ENCODE results near the gene MBNL2. TPM values are rescaled to one million over a fixed set of nuclear protein-coding genes. Genes with fewer than 3 reads are reported as not detected.

MBNL2 gene
- total and polyA plus RNA-seq, 2 of the 13 experiments (the other 11 are each of a cell fraction or from before 2014, with no cell fraction given) = 30.8 to 59.0 TPM

DNA sequence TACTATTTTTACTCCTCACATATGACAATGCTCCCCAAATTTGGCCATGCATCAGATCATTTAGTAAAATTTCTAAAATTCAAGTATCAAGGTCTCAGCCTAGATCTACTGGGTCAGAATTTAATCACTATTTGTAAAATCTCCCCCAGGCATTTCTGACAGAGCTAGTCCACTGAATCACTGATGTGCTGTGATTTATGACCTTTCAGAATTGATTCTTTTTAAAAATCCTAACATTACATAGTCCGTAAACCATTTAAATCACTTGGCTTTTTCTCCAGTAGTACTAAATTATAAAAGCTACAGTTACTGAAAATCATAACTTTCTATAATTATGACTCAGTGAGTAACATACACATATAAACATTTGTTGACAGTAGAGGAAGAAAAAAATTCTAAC, 119.0 kb downstream of the MBNL2 start:
- DNase-seq (ENCODE audit: low spot score) = no peak
- Histone ChIP-seq H2AFZ (ENCODE audit: low read length) (no peak overlapping the region), H3K79me2 (ENCODE audit: insufficient read depth, low read length) (peaks cover 6% of the 10 kb centered on the region), H3K4me2 (ENCODE audit: low read depth, low read length) (no peak overlapping the region), H3K27ac (ENCODE audit: extremely low read length, insufficient read depth, low read length) (no peak overlapping the region), H3K4me3 (replicated peaks in 1 of 3; ENCODE audit: insufficient read depth in 1 of 3, low read depth in 2 of 3, low read length in 3 of 3) (no peak overlapping the region), H3K27me3 (ENCODE audit: control insufficient read depth in 1 of 2, insufficient read depth in 2 of 2, low read length in 2 of 2) (no peaks in the 10 kb centered on the region), H3K36me3 (replicated peaks in 1 of 2; ENCODE audit: control insufficient read depth in 1 of 2, insufficient read depth in 2 of 2, low read length in 2 of 2) (peaks cover 25 to 66% of the 10 kb centered on the region in 2 experiments), H3K9me3 (ENCODE audit: low read length) (no peaks in the 10 kb centered on the region), H3K4me1 (ENCODE audit: insufficient read depth, low read length) (peaks cover 18% of the 10 kb centered on the region), H3K9ac (ENCODE audit: insufficient read depth, low read depth, low read length) (no peak overlapping the region), H4K20me1 (ENCODE audit: insufficient read depth, low read length) (peaks cover 17% of the 10 kb centered on the region)
- POLR2A ChIA-PET = no interaction called here
- no peak for ATAC-seq
- intact Hi-C loops (cut with micrococcal nuclease; ENCODE audit: unreplicated experiment) (no loop called here), in situ Hi-C loops (cut with HindIII; ENCODE audit: extremely low pct_ligation_motif_present, low pct_unique_long_range_greater_than_20kb) (loop anchor here (10.0 kb wide), 1 partner anchor 116 kb away; the partner anchor contains the start of gene MBNL2)
- CTCF ChIA-PET (ENCODE audit: low intra/inter-chr PET ratio, low total read pairs) = no interaction called here
- TF ChIP-seq HOXA9 (CRISPR knock-in tag; IDR thresholded peaks at IDR 0.05; ENCODE audit: borderline replicate concordance) (no peak), JARID2 (CRISPR knock-in tag; IDR thresholded peaks at IDR 0.05; ENCODE audit: insufficient replicate concordance) (no peak), HNRNPLL (IDR thresholded peaks at IDR 0.05; ENCODE audit: low read depth, low read length, poor library complexity, severe bottlenecking) (no peak), ZNF280B (CRISPR knock-in tag; IDR thresholded peaks at IDR 0.05; ENCODE audit: borderline replicate concordance) (no peak), ZNF329 (CRISPR knock-in tag; IDR thresholded peaks at IDR 0.05; ENCODE audit: low read depth) (no peak)
- TF ChIP-seq, protein P1, sequence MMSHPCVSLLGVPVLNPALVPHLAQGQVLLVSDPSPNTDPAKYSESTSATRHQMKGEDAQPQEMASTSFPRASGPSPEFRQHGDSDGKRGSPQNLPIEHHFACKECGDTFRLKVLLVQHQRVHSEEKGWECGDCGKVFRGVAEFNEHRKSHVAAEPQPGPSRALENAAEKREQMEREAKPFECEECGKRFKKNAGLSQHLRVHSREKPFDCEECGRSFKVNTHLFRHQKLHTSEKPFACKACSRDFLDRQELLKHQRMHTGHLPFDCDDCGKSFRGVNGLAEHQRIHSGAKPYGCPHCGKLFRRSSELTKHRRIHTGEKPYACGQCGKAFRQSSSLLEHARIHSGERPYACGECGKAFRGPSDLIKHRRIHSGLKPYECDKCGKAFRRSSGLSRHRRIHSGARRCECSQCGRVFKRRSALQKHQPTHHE (CRISPR knock-in tag; IDR thresholded peaks at IDR 0.05; ENCODE audit: borderline replicate concordance) = no peak
- FAIRE-seq = no peak
- 97% methylated on average over 1 of the region's 1 CpG for WGBS (ENCODE audit: low lambda C conversion rate)
- BruUV-seq (replicated peaks) = no TSS peak
